Measurements from ENCODE around the gene PCMT1.

DNA sequence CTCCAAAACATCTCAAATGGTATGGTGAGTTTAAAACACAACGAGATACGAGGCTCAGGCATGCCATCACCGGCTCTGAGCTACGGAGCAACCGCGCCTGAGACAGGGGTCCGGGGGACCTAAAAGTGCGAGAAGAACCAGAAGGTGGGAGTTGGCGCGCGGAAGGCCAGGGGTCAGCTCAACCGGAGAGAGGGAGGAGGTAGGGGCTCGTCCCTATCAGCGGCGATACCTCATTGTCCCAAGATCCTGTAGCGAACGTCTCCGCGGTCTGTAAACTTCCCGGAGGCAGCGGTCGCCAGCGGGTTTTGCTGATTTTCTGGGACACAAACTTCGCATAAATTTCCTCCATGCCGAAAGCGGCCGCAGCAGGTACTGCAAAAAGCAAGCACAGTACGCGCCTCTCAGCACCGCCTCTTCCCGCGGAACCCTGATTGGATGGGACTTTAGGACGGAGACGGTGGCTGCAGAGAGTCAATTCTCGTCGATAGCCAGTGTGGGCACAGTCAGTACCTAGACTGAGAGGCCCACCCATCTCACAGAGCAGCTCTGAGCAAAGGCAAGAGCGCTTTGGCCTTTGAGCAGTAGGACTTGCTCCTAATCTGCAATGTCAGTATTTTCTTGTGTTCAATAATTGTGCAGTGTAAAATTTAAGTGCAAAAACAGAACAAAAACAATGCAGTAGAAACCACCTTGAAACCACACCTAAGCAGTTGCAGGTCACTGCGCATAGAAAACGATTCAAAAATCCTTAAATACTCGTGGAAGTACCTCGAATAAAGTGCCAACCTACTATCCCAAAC is 3.2 kb upstream of the PCMT1 start, which contains the start of gene NUP43:
- peak; percentile 67 to 89 (median 83) for TF ChIP-seq CTCF (IDR thresholded peaks at IDR 0.05)
- peak; percentile 74 to 94 for TF ChIP-seq POLR2AphosphoS5 (IDR thresholded peaks at IDR 0.05)
- peak in 1 of 4 donors; percentile 10 for TF ChIP-seq EP300 (IDR thresholded peaks at IDR 0.05)
